SH-SY5Y (cell line): ENCODE data around the gene FRMD4A.

ENCODE experiments used
- GATA2 ChIP-seq: IDR thresholded peaks from 2 replicates; pipeline ENCODE4 v1.6.1; 2011; ENCODE audit warnings: mild to moderate bottlenecking, low read depth, low read length
- GATA3 ChIP-seq: IDR thresholded peaks from 2 replicates; pipeline ENCODE4 v1.6.1; 2011; ENCODE audit warnings: low read depth, mild to moderate bottlenecking, low read length, moderate library complexity

Gene FRMD4A

GRCh38 chr10:13925971-13926780 lies 404.5 kb downstream of the FRMD4A start:
- TF ChIP-seq GATA3: no peak
- no peak for TF ChIP-seq GATA2

DNA sequence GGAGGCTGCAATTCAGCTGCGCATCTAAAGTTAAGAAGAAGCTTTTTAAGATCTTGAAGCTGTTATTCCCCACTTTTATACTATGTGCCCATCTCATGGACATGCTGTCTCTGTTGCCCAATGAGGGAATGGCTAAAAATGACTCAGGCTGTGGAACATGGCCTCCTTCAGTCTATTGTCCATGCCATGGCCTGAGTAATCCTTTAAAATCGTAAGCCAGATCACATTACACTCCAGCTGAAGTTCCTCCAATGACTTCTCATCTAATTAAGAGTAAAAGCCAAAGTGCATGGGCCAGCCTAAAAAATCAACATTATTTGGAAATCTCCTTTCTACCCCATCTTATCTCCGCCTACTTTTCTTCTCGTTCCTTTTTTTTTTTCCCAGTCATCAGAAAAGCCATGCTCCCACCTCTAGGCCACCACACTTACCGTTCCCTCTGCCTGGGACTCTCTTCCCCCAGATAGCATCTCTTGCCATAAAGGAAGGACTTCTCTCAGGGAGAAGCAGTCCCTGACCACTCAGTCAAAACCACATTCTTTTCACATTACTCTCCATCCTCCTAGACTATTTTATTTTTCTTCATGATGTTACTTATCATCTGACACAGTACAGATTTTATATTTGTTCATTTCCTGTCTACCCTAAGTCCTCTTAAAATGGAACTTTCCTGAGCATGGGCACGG lies 406.5 kb downstream of the FRMD4A start:
- TF ChIP-seq GATA3 (no peak), GATA2 (no peak)

DNA sequence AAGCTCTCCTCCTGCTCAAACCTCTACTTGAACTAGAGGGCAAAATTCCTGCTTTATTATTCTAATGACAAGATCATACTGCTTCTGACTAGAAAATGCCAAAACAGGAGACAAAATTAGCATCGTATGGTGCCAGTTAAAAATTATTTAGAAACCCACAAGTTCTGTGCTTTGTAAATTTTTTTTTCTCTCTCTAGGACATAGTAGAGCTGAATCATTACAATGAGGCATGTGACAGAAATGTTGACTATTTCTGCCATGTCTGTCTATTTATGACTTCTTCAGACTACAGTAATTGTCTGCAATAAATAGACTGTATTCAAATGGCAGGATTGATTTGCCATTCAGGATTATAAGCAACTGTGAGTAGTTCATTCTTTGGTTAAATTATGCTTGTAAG lies 408.1 kb downstream of the FRMD4A start:
- no peak for TF ChIP-seq GATA3
- TF ChIP-seq GATA2: no peak

DNA sequence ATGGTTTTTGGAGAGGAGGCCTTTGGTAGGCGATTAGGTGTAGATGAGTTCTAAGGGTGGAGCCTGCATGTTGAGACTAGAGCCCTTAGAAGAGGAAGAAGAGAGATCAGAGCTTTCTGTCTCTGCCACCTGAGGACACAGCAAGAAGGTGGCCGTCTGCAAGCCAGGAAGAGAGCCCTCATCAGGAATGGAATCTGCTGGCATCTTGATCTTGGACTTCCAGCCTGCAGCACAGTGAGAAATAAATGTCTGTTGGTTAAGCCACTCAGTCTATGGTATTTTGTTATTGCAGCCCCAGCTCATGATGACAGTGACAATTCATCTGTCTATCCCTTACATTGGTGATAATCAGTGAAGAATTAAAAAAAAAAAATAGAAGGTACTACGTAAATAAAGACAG lies 408.8 kb downstream of the FRMD4A start:
- no peak for TF ChIP-seq GATA2
- no peak for TF ChIP-seq GATA3

- no peak for TF ChIP-seq GATA2
- TF ChIP-seq GATA3: no peak
Observed at GRCh38 chr10:13920465-13920864, 410.3 kb downstream of the FRMD4A start.

- TF ChIP-seq GATA2: no peak
Observed at GRCh38 chr10:13920031-13920430, 410.7 kb downstream of the FRMD4A start.

DNA sequence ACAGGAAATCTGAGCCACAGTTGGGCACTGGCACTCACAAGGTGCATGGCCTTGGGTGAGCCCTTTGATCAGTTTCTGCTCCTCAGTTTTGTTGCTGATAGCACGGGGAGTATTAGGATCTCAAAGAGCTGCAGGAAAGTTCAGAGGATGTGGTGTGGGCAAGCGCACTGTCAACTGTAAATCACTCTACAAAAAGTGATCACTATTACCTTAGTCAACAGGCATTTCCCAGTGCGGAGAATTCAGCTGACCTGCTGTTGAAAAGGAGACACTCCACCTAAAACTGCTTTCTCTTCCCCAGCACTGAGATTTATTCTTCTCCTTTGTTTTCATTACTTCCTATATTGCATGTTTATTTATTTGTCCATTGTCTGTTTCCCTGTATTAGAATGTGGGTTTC lies 412.9 kb downstream of the FRMD4A start:
- TF ChIP-seq GATA3: no peak
- TF ChIP-seq GATA2: no peak

- TF ChIP-seq GATA2: no peak
- no peak for TF ChIP-seq GATA3
Observed at GRCh38 chr10:13916384-13916947, 414.3 kb downstream of the FRMD4A start.

- no peak for TF ChIP-seq GATA3
- TF ChIP-seq GATA2: no peak
Observed at GRCh38 chr10:13915710-13916109, 415.0 kb downstream of the FRMD4A start.

DNA sequence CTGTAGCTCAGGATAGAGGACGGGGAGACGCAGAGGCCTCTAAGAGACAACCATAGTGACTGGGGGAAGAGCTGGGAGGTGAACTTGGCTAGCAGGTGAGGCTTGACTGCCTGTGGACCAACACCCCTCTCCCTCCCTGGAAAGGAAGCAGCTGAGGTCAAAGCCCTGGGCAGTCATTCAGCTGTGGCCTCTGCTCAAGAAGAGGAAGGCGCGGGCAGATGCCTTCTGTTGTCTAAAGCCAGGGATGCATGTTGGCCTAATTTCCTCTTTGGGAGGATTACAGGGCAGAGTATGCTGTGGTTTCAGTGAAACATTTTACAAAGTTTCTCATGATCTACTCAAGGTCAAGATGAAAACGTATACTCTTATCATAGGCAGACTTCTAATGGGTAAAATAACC lies 416.8 kb downstream of the FRMD4A start:
- TF ChIP-seq GATA2 (no peak), GATA3 (no peak)

DNA sequence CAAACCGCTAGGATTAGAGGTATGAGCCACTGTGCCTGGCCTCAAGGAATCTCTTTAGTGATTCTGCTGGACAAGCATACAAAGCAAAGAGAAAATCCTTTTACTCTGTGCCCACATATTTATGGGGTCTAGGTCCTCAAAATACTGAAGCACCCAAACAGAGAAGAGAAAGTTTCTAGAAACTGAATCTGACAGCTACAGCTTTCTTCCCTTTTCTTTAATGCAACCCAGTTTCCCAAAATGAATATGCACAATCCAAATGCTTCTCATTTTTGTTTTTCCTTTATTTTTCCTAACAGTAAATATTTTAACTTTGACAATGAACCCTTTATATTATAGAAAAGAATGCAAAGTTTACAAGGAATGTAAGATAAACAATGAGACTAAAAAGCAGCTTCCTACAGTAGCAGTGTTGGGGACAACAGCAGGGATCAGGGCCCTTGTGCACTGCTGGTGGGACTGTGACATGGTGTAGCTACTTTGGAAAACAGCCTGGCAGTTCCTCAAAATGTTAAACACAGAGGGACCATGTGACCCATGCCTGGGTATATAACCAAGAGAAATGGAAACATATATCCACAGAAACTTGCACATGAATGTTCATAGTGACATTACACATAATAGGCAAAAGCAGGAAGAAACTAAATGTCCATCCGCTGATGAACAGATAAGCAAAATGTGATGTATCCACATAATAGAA lies 418.8 kb downstream of the FRMD4A start:
- TF ChIP-seq GATA3: no peak
- no peak for TF ChIP-seq GATA2

- TF ChIP-seq GATA3 (no peak), GATA2 (no peak)
Observed at GRCh38 chr10:13909516-13910258, 421.0 kb downstream of the FRMD4A start.

- no peak for TF ChIP-seq GATA2
- TF ChIP-seq GATA3: no peak
Observed at GRCh38 chr10:13908475-13908874, 422.2 kb downstream of the FRMD4A start.

GRCh38 chr10:13907570-13907969 lies 423.2 kb downstream of the FRMD4A start:
- no peak for TF ChIP-seq GATA3
- no peak for TF ChIP-seq GATA2
